ENCODE data around the gene BHLHA15.

GRCh38 chr7:98232799-98233198 lies 21.6 kb downstream of the BHLHA15 start:
- TF ChIP-seq CTCF (conservative IDR thresholded peaks at IDR 0.05 in 1 of 2, IDR thresholded peaks at IDR 0.05 in 1 of 2; ENCODE audit: extremely low read depth in 1 of 2, insufficient read depth in 1 of 2, low read depth in 1 of 2, low read length in 2 of 2) (no peak), EZH2 (IDR thresholded peaks at IDR 0.05; ENCODE audit: borderline replicate concordance, low read length) (no peak)
